Peyer's patch (tissue), 4 donors: Measurements from ENCODE around the gene BPIFB1. TPM values are rescaled to one million over a fixed set of nuclear protein-coding genes. Genes with fewer than 3 reads are reported as not detected.

Experiments
- DNase-seq, 3 donors: peaks; one replicate each; pipeline ENCODE4 v3.0.0-alpha.2; 2017 to 2019
- H3K27ac ChIP-seq, 4 donors: fragments of 200-600 bp; sonication (generic); one replicate each; pipeline ENCODE4 v1.5.1; 2016 to 2019
- H3K27me3 ChIP-seq, 2 donors: fragments of 200-600 bp; sonication (generic); one replicate each; pipeline ENCODE4 v1.5.1; 2019
- H3K36me3 ChIP-seq, 3 donors: fragments of 200-600 bp; sonication (generic); one replicate each; pipeline ENCODE4 v1.5.1; 2016 to 2019
- H3K4me1 ChIP-seq, 4 donors: fragments of 200-600 bp; sonication (generic); one replicate each; pipeline ENCODE4 v1.5.1; 2016 to 2019
- H3K4me3 ChIP-seq, 4 donors: fragments of 200-600 bp; sonication (generic); 1 replicate in 3 of 4; 2 replicates in 1 of 4; pipeline ENCODE4 v1.5.1; 2016 to 2019; ENCODE audit warnings: mild to moderate bottlenecking in 1 of 4
- H3K9me3 ChIP-seq, 4 donors: fragments of 200-600 bp; sonication (generic); one replicate each; pipeline ENCODE4 v1.5.1; 2016 to 2019; ENCODE audit warnings: mild to moderate bottlenecking in 1 of 4
- CTCF ChIP-seq, 6 experiments: fragments of 450-650 bp in 4 of 6; fragments of 200-600 bp in 2 of 6; sonication (generic) in 1 of 6; IDR thresholded peaks; one replicate each; pipeline ENCODE4 v1.5.1; 2017 to 2019; ENCODE audit warnings: antibody characterized with exemption in 6 of 6, mild to moderate bottlenecking in 3 of 6, moderate library complexity in 1 of 6
- POLR2A ChIP-seq, 2 donors: fragments of 450-650 bp; IDR thresholded peaks; one replicate each; pipeline ENCODE4 v1.5.1; 2017; ENCODE audit warnings: antibody characterized with exemption in 2 of 2, mild to moderate bottlenecking in 2 of 2, moderate library complexity in 2 of 2
- total RNA-seq, 4 donors: library from RNA; depleted of rRNA; stranded (reverse); fragments of >200 nt; gene quantifications; one replicate each; pipeline ENCODE4 v1.1.0, GENCODE V29; 2016

The BPIFB1 gene, protein sequence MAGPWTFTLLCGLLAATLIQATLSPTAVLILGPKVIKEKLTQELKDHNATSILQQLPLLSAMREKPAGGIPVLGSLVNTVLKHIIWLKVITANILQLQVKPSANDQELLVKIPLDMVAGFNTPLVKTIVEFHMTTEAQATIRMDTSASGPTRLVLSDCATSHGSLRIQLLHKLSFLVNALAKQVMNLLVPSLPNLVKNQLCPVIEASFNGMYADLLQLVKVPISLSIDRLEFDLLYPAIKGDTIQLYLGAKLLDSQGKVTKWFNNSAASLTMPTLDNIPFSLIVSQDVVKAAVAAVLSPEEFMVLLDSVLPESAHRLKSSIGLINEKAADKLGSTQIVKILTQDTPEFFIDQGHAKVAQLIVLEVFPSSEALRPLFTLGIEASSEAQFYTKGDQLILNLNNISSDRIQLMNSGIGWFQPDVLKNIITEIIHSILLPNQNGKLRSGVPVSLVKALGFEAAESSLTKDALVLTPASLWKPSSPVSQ
- not detected for total RNA-seq

DNA sequence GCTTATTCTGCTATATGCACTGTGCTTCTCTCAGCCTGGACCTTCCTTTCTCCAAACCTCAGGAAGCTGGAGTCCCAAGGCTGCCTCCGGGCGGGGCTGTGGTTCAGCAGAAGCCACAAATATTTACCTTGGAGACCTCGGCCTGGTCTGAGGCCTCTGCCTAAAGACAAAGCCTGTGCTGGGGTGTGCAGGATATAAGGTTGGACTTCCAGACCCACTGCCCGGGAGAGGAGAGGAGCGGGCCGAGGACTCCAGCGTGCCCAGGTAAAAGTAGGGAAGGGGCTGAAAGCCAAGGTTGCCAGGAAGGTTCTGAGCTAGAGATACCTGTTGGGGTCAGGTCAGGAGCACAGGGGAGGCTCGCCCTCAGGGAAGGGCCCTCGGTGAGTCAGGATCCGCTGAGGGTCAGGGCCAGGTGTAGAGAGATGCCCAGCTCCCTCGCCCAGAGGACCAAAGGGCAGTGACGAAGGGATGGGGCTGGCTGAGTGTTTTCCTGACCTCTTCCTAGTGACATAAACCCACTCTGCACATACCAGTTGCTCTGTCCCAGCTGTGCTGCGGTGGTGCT, at the start of gene BPIFB1:
TSS of gene BPIFB1 (plus strand) at position 224 of the 565 bp plus-strand sequence. CDS start 2,860 bp downstream, outside the sequence.
- H3K27me3 ChIP-seq: no peaks in the 10 kb centered on the region
- H3K4me1 ChIP-seq: no peaks in the 10 kb centered on the region
- H3K9me3 ChIP-seq: no peaks in the 10 kb centered on the region
- TF ChIP-seq POLR2A (IDR thresholded peaks at IDR 0.05): no peak
- no peak for TF ChIP-seq CTCF (IDR thresholded peaks at IDR 0.05)
- H3K27ac ChIP-seq: no peak within 1 kb of the TSS
- no peak within 1 kb of the TSS for H3K4me3 ChIP-seq
- no peaks in the 10 kb centered on the region for H3K36me3 ChIP-seq
- no peak for DNase-seq

DNA sequence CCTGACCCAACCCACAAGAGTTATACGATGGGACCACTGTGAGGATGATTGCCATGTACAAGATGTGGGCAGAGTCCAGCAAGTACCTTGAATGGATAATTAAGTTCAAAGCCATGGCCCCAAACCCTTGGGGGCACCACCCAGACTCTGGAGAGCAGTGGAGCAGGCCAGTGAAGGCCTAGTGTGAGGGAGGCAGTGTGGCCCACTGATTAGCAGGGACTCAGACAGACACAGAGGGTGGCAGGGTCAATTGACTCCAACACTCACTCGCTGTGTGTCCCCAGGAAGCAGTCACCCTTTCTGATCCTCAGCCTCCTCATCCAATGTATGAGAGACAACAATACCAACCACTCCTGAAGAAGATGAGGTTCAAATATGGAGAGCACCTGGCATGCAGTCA, 49.0 kb upstream of the BPIFB1 start:
- Histone ChIP-seq H3K9me3 (no peaks in the 10 kb centered on the region), H3K4me1 (no peaks in the 10 kb centered on the region), H3K27ac (no peak overlapping the region), H3K36me3 (no peaks in the 10 kb centered on the region), H3K4me3 (no peak overlapping the region), H3K27me3 (no peaks in the 10 kb centered on the region)
- DNase-seq: no peak
- TF ChIP-seq POLR2A (IDR thresholded peaks at IDR 0.05): no peak
- TF ChIP-seq CTCF (IDR thresholded peaks at IDR 0.05): no peak

DNA sequence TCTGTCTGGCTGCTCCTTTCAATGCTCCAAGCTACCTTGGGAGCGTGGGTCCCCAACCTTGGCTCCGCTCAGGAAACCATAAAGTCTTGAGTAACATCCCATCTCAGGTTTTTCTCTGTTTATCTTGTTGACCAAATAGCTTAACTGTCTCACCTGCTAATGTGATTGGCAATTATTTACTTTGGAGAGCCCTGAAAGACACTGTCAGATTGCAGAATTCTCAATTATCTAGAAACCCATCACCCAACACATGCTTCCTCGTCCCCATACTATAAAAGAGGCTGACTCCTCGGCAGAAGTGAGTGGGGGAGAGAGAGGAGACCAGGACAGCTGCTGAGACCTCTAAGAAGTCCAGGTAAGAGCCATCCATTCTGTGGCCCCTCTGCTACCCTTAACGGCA, 47.3 kb upstream of the BPIFB1 start, which contains the start of gene BPIFA1:
TSS of gene BPIFA1 (plus strand) at position 301 of the 400 bp plus-strand sequence. CDS start 1,716 bp downstream, outside the sequence.
- TF ChIP-seq CTCF (IDR thresholded peaks at IDR 0.05): no peak
- no peak for TF ChIP-seq POLR2A (IDR thresholded peaks at IDR 0.05)
- Histone ChIP-seq H3K4me3 (no peak within 1 kb of the TSS), H3K4me1 (no peaks in the 10 kb centered on the region), H3K27ac (no peak within 1 kb of the TSS), H3K9me3 (no peaks in the 10 kb centered on the region), H3K36me3 (no peaks in the 10 kb centered on the region), H3K27me3 (no peaks in the 10 kb centered on the region)
- DNase-seq: no peak

GRCh38 chr20:33236351-33236750, 46.7 kb upstream of the BPIFB1 start:
- Histone ChIP-seq H3K27me3 (no peaks in the 10 kb centered on the region), H3K9me3 (no peaks in the 10 kb centered on the region), H3K4me3 (no peak overlapping the region), H3K36me3 (no peaks in the 10 kb centered on the region), H3K27ac (no peak overlapping the region), H3K4me1 (no peaks in the 10 kb centered on the region)
- DNase-seq: no peak
- no peak for TF ChIP-seq CTCF (IDR thresholded peaks at IDR 0.05)
- no peak for TF ChIP-seq POLR2A (IDR thresholded peaks at IDR 0.05)

GRCh38 chr20:33237989-33238388, 45.0 kb upstream of the BPIFB1 start:
- no peak for DNase-seq
- H3K4me1 ChIP-seq: no peaks in the 10 kb centered on the region
- no peak overlapping the region for H3K4me3 ChIP-seq
- no peak for TF ChIP-seq POLR2A (IDR thresholded peaks at IDR 0.05)
- no peak for TF ChIP-seq CTCF (IDR thresholded peaks at IDR 0.05)
- no peak overlapping the region for H3K27ac ChIP-seq
- no peaks in the 10 kb centered on the region for H3K27me3 ChIP-seq
- H3K9me3 ChIP-seq: no peaks in the 10 kb centered on the region
- H3K36me3 ChIP-seq: no peaks in the 10 kb centered on the region
